Left renal cortex interstitium (tissue), 4 donors: ENCODE data around the gene EXOC4. TPM values are rescaled to one million over a fixed set of nuclear protein-coding genes. Genes with fewer than 3 reads are reported as not detected.

Source experiments
- DNase-seq, 4 donors: peaks; one replicate each; pipeline ENCODE4 v3.0.0-alpha.2; 2013; ENCODE audit warnings: low read depth in 4 of 4, low spot score in 2 of 4, missing footprints in 1 of 4
- polyA plus RNA-seq, 4 donors: library from polyadenylated mRNA; unstranded; fragments of 120-200 nt; gene quantifications; one replicate each; pipeline ENCODE4 v1.2.1, GENCODE V29; 2013; ENCODE audit not compliant: insufficient read length in 4 of 4

The EXOC4 gene
- polyA plus RNA-seq, 4 donors = 62.5 to 71.8 (median 67.1) TPM

GRCh38 chr7:133479456-133480065 lies 226.7 kb downstream of the EXOC4 start:
- DNase-seq = no peak

- no peak for DNase-seq
These were observed 228.0 kb downstream of the EXOC4 start for GRCh38 chr7:133480868-133481267.

- no peak for DNase-seq
These were observed 228.8 kb downstream of the EXOC4 start for GRCh38 chr7:133481676-133482075.

GRCh38 chr7:133482599-133482998 lies 229.7 kb downstream of the EXOC4 start:
- no peak for DNase-seq

GRCh38 chr7:133484086-133484485 lies 231.2 kb downstream of the EXOC4 start:
- DNase-seq = no peak

GRCh38 chr7:133489906-133490305 lies 237.0 kb downstream of the EXOC4 start:
- DNase-seq = no peak

GRCh38 chr7:133491201-133491691 lies 238.4 kb downstream of the EXOC4 start:
- no peak for DNase-seq

GRCh38 chr7:133491846-133492652 lies 239.2 kb downstream of the EXOC4 start:
- no peak for DNase-seq

GRCh38 chr7:133497061-133497460 lies 244.2 kb downstream of the EXOC4 start:
- no peak for DNase-seq

- DNase-seq = no peak
These were observed 248.9 kb downstream of the EXOC4 start for GRCh38 chr7:133501771-133502170.

GRCh38 chr7:133502498-133502897 lies 249.6 kb downstream of the EXOC4 start:
- no peak for DNase-seq

- no peak for DNase-seq
These were observed 250.1 kb downstream of the EXOC4 start for GRCh38 chr7:133502972-133503371.

GRCh38 chr7:133504825-133505224 lies 251.9 kb downstream of the EXOC4 start:
- DNase-seq = no peak

- no peak for DNase-seq
These were observed 256.9 kb downstream of the EXOC4 start for GRCh38 chr7:133509822-133510221.

GRCh38 chr7:133510326-133511055 lies 257.6 kb downstream of the EXOC4 start:
- DNase-seq = no peak

GRCh38 chr7:133511252-133511651 lies 258.4 kb downstream of the EXOC4 start:
- no peak for DNase-seq

GRCh38 chr7:133511708-133512107 lies 258.8 kb downstream of the EXOC4 start:
- no peak for DNase-seq

- DNase-seq = no peak
These were observed 259.7 kb downstream of the EXOC4 start for GRCh38 chr7:133512560-133512959.

GRCh38 chr7:133513608-133514007 lies 260.7 kb downstream of the EXOC4 start:
- no peak for DNase-seq

GRCh38 chr7:133514551-133514950 lies 261.7 kb downstream of the EXOC4 start:
- no peak for DNase-seq

GRCh38 chr7:133517766-133518165 lies 264.9 kb downstream of the EXOC4 start:
- DNase-seq = no peak
